NCI-H2029 (cell line): Measurements from ENCODE around the gene TMEM243.
"Not testable (repeated sequence)": the region's sequence is repeated elsewhere in the genome, so short reads cannot be mapped to it uniquely, and the experiment has no call there.

Experiments used
- DNase-seq: peaks from one replicate; lab custom pipeline; 2025; lab: John Stamatoyannopoulos, UW

Gene TMEM243

GRCh38 chr7:87210506-87210905, 9.0 kb downstream of the TMEM243 start:
- DNase-seq: no peak

- DNase-seq: no peak
Measured at GRCh38 chr7:87209295-87209924, 10.1 kb downstream of the TMEM243 start.

GRCh38 chr7:87206361-87206760, 13.2 kb downstream of the TMEM243 start:
- DNase-seq: no peak

- not testable (repeated sequence) for DNase-seq
Measured at GRCh38 chr7:87205701-87206100, 13.8 kb downstream of the TMEM243 start.

- DNase-seq: no peak
Measured at GRCh38 chr7:87204933-87205332, 14.6 kb downstream of the TMEM243 start.

- DNase-seq: not testable (repeated sequence)
Measured at GRCh38 chr7:87203929-87204328, 15.6 kb downstream of the TMEM243 start.

- no peak for DNase-seq
Measured at GRCh38 chr7:87202705-87203104, 16.8 kb downstream of the TMEM243 start.

GRCh38 chr7:87202208-87202607, 17.3 kb downstream of the TMEM243 start:
- DNase-seq: no peak

- no peak for DNase-seq
Measured at GRCh38 chr7:87199700-87200450, 19.7 kb downstream of the TMEM243 start.

GRCh38 chr7:87199241-87199640, 20.3 kb downstream of the TMEM243 start:
- DNase-seq: no peak

- DNase-seq: no peak
Measured at GRCh38 chr7:87193912-87194311, 25.6 kb downstream of the TMEM243 start.

- no peak for DNase-seq
Measured at GRCh38 chr7:87192784-87193487, 26.6 kb downstream of the TMEM243 start.

GRCh38 chr7:87190783-87191182, 28.7 kb downstream of the TMEM243 start:
- no peak for DNase-seq

GRCh38 chr7:87188930-87189329, 30.6 kb downstream of the TMEM243 start:
- no peak for DNase-seq

- DNase-seq: no peak
Measured at GRCh38 chr7:87187120-87187519, 32.4 kb downstream of the TMEM243 start.

GRCh38 chr7:87179180-87179579, 40.4 kb downstream of the TMEM243 start:
- DNase-seq: no peak

GRCh38 chr7:87178320-87178719, 41.2 kb downstream of the TMEM243 start:
- no peak for DNase-seq

GRCh38 chr7:87173471-87173870, 46.1 kb downstream of the TMEM243 start:
- DNase-seq: no peak

GRCh38 chr7:87171282-87171934, 48.1 kb downstream of the TMEM243 start:
- DNase-seq: no peak

GRCh38 chr7:87170828-87171227, 48.7 kb downstream of the TMEM243 start:
- no peak for DNase-seq

- DNase-seq: no peak
Measured at GRCh38 chr7:87164433-87164832, 55.1 kb downstream of the TMEM243 start.

- DNase-seq: no peak
Measured at GRCh38 chr7:87159538-87159937, 60.0 kb downstream of the TMEM243 start.

- DNase-seq: no peak
Measured at GRCh38 chr7:87156709-87157108, 62.8 kb downstream of the TMEM243 start.
